ENCODE data around the gene DPM3. TPM values are rescaled to one million over a fixed set of nuclear protein-coding genes. Genes with fewer than 3 reads are reported as not detected.

Gene DPM3
- total RNA-seq, 1 donor from 2014 or later = 28.6 TPM

DNA sequence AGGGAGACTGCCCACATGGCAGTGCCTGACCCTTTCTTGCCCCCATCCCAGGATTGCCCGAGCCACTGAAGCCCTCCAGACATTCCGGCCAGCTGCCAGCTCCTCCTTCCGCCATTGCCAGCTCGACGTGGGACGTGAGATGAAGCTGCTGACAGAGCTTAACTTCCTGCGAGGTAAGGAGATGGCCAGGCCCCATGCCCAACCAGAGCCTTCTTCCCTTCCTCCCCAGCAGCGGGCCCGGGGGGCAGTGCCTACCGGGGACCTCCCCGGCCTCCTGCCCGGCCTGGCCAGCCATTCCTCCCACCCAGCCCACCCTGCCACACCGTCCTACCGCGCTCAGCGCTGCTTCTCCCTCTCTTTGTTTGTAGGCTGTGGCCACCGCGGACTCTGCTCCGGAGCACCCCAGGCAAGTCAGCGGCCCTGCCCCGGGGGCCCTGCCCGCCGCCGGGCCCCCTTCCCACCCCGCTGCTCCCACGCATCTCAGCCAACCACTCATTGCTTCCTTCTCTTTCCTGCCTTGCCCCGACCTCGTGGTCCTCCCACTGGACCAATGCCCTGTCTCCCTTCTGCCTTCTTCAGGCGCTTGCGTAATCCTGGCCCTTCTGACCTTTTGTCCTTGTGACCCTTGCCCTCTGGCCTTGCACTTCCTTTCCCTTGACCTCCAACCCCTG is 38.2 kb upstream of the DPM3 start:
- no peak for DNase-seq (ENCODE audit: low read depth)
- TF ChIP-seq CTCF (conservative IDR thresholded peaks at IDR 0.05; ENCODE audit: low read depth, low read length) = no peak

GRCh38 chr1:155177918-155178281 is 37.6 kb upstream of the DPM3 start:
- no peak for TF ChIP-seq CTCF (conservative IDR thresholded peaks at IDR 0.05; ENCODE audit: low read depth, low read length)
- DNase-seq (ENCODE audit: low read depth) = no peak
- H3K4me3 ChIP-seq (ENCODE audit: low read depth, low read length) = no peak overlapping the region

More for the DNA sequence above, 38.2 kb upstream of the DPM3 start:
- H3K4me3 ChIP-seq (ENCODE audit: low read depth, low read length) = no peak overlapping the region

DNA sequence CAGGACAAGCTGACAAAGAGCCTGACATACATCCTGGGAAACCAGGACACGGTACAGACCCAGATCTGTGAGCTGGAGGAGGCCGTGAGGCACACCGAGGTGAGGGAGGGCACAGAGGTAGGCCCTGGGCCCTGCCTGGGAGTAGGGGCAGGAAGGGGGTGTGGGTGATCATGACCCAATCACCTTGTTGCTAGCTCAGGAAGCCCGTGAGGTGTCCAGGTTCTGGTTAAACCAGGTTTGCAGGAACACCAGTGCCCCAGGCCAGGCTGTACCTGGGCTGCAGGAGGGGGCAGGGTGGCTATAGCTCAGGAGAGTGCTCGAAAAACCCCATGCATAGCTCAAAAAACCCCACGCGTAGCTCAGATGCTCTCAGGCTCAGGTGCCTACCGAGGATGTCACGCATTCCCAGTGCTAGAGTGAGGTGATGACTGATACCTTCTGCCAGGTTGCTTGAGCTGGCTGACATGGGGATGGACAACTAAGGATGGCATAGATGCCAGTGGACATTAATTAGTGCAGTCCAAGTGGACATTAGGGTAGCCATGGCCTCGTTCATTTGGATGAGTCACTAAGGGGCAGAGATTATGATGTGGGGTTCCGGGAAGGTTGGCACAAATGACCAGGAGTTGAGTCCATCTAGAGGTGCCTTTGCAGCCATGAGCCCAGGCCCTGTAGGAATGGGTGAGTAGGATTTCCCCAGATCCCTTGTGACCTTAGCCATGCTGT is 37.0 kb upstream of the DPM3 start:
- H3K4me3 ChIP-seq (ENCODE audit: low read depth, low read length) = no peak overlapping the region
- TF ChIP-seq CTCF (conservative IDR thresholded peaks at IDR 0.05; ENCODE audit: low read depth, low read length) = no peak
- no peak for DNase-seq (ENCODE audit: low read depth)

DNA sequence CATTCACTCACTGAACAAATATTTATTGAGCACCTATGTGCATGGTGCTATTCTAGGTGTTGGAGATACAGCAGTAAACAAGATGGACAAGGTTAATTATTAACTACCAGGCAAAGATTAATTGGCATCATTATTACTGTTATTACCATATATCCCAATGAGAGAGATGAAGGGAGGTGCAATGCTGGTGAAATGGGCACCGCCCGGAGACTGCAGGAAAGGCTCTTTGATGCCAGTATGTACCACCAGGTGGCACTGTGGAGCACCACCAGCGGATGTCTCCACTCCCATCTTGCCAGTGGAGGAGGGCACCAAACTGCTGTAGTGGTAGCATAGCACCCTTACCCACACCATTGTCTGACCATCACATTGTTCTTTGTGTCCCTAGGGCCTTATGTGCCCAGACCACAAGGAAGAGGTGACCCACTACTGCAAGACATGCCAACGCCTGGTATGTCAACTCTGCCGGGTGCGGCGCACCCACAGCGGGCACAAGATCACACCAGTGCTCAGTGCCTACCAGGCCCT is 36.3 kb upstream of the DPM3 start:
- peak; percentile 92 for TF ChIP-seq CTCF (conservative IDR thresholded peaks at IDR 0.05; ENCODE audit: low read depth, low read length)
- no peak for DNase-seq (ENCODE audit: low read depth)

GRCh38 chr1:155175927-155176371 is 35.6 kb upstream of the DPM3 start:
- no peak for DNase-seq (ENCODE audit: low read depth)
- no peak overlapping the region for H3K4me3 ChIP-seq (ENCODE audit: low read depth, low read length)
- TF ChIP-seq CTCF (conservative IDR thresholded peaks at IDR 0.05; ENCODE audit: low read depth, low read length) = peak; percentile 23

More for the DNA sequence above, 36.3 kb upstream of the DPM3 start:
- no peak overlapping the region for H3K4me3 ChIP-seq (ENCODE audit: low read depth, low read length)

DNA sequence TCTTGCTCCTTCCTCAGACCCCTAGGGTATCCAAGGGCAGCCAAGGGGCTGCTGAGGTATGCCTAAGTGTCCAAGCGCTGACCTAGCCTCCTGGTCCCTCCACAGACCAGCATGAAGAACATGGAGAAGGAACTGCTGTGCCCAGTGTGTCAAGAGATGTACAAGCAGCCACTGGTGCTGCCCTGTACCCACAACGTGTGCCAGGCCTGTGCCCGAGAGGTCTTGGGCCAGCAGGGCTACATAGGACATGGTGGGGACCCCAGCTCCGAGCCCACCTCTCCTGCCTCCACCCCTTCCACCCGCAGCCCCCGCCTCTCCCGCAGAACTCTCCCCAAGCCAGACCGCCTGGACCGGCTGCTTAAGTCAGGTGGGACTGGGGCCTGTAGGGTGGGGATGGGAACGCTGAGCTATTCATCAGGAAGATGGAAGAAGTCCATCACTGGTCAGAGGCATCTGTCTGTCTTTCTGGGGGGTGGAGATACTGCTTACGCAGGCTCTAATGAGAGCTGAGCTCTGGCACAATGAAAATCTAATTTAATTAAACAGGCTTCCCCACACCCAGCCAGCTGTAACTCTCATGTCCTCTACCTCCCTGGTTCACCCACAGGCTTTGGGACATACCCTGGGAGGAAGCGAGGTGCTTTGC is 35.1 kb upstream of the DPM3 start:
- H3K4me3 ChIP-seq (ENCODE audit: low read depth, low read length) = peak overlapping the region; percentile 80
- no peak for TF ChIP-seq CTCF (conservative IDR thresholded peaks at IDR 0.05; ENCODE audit: low read depth, low read length)
- DNase-seq (ENCODE audit: low read depth) = no peak

Data from epithelial cell of proximal tubule (primary cell).